Activated naive CD8-positive, alpha-beta T cell treated with anti-CD3 and anti-CD28 coated beads, Interleukin-2, amount 10 ng/mL, durations not matched to agents 7 days and 5 days (primary cell): ENCODE results near the gene PIK3CB. TPM values are rescaled to one million over a fixed set of nuclear protein-coding genes. Genes with fewer than 3 reads are reported as not detected.

ENCODE experiments used
- ATAC-seq: fragments of 150-1000 bp; cut with Tn5 transposase; one replicate; pipeline ENCODE4 v1.10.0; 2021; ENCODE audit warnings: low read depth, moderate library complexity
- POLR2A ChIA-PET: fragments of 350-600 bp; sonication (Branson Sonifier 250); formaldehyde crosslinking; loops from one replicate; lab custom pipeline; 2021; ENCODE audit warnings: antibody characterized with exemption; lab: Charles Lee
- DNase-seq: peaks from one replicate; pipeline ENCODE4 v3.0.0; 2021
- H3K27ac Mint-ChIP-seq: one replicate; pipeline ENCODE4 v1.8.0; 2022; ENCODE audit warnings: mild to moderate bottlenecking, mixed read lengths
- H3K27me3 Mint-ChIP-seq: one replicate; pipeline ENCODE4 v1.8.0; 2022; ENCODE audit warnings: mild to moderate bottlenecking, moderate library complexity, mixed read lengths
- H3K36me3 Mint-ChIP-seq: one replicate; pipeline ENCODE4 v1.8.0; 2021; ENCODE audit warnings: mild to moderate bottlenecking, mixed read lengths
- H3K4me1 Mint-ChIP-seq: one replicate; pipeline ENCODE4 v1.8.0; 2021; ENCODE audit warnings: mixed read lengths
- H3K4me3 Mint-ChIP-seq: one replicate; pipeline ENCODE4 v1.8.0; 2022; ENCODE audit warnings: mild to moderate bottlenecking, moderate library complexity, mixed read lengths
- H3K9me3 Mint-ChIP-seq: one replicate; pipeline ENCODE4 v1.8.0; 2021; ENCODE audit warnings: mixed read lengths
- total RNA-seq, 2 experiments: library from RNA; stranded (reverse); gene quantifications; one replicate each; pipeline ENCODE4 v1.2.3, GENCODE V29; 2021

The PIK3CB gene
- total RNA-seq: 10 to 100 TPM; 14.3 to 17.6 TPM

DNA sequence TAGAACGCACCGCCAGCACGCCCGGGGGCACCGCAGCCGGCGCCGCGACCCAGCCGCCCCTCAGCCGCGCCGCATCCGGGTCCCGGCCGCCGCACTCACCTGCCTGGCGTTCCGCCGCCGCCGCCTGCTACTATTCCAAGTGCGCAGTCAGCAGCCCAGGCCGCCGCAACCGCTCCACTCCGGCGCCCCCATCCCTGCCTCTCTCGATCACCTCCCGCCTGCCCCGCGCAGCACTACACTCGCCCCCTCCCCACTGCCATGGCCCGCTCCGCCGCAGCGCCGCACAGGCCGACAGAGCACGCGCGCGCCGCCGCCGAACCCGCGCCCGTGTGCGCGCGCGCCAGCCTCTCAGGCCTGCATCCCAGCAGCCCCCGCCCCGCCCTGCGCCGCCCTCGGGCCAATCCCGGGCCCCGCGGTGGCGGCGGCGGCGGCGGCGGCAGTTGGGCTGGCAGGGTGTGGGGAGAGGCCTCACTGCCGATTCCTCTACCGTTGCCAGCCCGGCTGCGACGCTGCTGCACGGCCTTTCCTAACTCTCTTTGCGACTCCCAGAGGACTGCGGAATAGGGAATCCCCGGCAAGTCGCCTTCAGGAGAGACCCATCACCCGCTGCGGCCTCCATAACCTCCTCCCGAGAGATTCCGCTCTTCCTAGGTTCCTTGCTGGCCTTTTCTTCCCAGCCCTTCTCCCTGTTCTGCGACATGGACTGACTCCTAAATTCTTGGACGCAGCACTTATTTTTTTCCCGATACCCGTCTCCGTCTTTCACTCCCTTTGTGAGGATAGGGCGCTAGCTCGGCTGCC lies at the start of gene PIK3CB:
Gene PIK3CB (minus strand): TSS at position 333 of the 801 bp plus-strand sequence. CDS start 75,585 bp downstream, outside the sequence.
- POLR2A ChIA-PET: interaction anchor here (0.6 to 1.3 kb wide), 3 partner anchors 10 to 74 kb away, joined by 3 to 5 read pairs (median 3); no protein-coding TSS in a partner anchor
- DNase-seq (peak; percentile 88), ATAC-seq (peak; percentile 96)
- no peaks in the 10 kb centered on the region for H3K27me3 Mint-ChIP-seq
- no peaks in the 10 kb centered on the region for H3K9me3 Mint-ChIP-seq
- peak within 1 kb of the TSS; percentile 84 for H3K4me3 Mint-ChIP-seq
- H3K4me1 Mint-ChIP-seq: peaks cover 13% of the 10 kb centered on the region
- no peaks in the 10 kb centered on the region for H3K36me3 Mint-ChIP-seq
- peak within 1 kb of the TSS; percentile 85 for H3K27ac Mint-ChIP-seq

DNA sequence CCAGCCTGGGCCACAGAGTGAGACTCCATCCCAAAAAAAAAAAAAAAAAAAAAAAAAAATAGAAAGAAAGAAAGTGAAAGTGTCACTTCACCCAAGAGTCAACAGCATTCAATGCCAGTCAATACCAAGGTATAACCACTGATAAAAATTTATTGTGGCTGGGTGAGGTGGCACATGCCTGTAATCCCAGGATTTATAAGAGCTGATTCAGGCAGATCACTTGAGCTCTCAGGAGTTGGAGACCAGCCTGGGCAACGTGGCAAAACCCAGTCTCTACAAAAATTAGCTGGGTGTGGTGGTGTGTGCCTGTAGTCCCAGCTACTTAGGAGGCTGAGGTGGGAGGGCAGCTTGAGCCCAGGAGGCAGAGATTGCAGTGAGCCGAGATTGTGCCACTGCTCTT lies 46.5 kb upstream of the PIK3CB start:
- Mint-ChIP-seq H3K4me3 (no peak overlapping the region), H3K36me3 (peaks cover 2% of the 10 kb centered on the region), H3K27me3 (no peaks in the 10 kb centered on the region), H3K4me1 (peaks cover 2% of the 10 kb centered on the region), H3K9me3 (peaks cover 6% of the 10 kb centered on the region), H3K27ac (no peak overlapping the region)
- DNase-seq (no peak), ATAC-seq (no peak)
- POLR2A ChIA-PET: no interaction called here

DNA sequence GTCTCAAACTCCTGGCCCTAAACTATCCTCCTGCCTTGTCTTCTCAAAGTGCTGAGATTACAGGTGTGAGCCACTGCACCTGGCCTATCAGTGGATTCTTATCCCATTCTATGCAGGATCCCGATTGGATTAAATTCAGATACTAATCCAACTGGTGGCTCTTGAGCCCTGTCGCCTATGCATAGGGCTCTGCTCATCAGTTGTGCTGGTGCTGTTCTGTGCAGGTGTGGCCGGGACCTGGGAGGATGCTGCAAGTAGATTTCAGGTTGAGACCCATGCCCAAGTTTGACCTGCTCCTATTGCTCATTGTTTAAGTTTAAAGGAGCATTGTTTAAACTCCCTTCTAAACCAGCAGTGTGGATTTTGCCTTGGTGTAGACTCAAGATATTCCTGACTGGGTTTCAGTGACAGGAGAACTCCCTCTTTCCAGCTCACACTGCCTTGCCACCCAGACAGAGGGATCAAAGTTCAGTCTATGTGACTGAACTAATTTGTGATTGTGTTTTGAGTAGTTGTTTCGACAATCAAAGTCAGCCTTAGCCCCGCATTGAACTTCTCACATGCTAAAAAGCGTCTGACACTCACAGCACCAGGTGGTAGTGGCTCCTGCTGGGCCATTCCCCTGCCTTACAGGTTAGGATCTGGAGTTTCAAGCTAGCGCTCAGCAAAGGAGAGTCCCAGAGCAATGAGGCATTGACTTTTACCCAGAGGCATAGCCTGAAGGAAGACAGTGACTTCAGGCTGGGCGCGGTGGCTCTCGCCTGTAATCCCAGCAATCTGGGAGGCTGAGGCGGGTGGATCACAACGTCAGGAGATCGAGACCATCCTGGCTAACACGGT lies 45.0 kb upstream of the PIK3CB start:
- peaks cover 13% of the 10 kb centered on the region for H3K9me3 Mint-ChIP-seq
- no peaks in the 10 kb centered on the region for H3K27me3 Mint-ChIP-seq
- no peak for ATAC-seq
- H3K27ac Mint-ChIP-seq: no peak overlapping the region
- H3K36me3 Mint-ChIP-seq: peaks cover 7% of the 10 kb centered on the region
- no peak overlapping the region for H3K4me3 Mint-ChIP-seq
- POLR2A ChIA-PET: no interaction called here
- peaks cover 10% of the 10 kb centered on the region for H3K4me1 Mint-ChIP-seq
- DNase-seq: no peak

DNA sequence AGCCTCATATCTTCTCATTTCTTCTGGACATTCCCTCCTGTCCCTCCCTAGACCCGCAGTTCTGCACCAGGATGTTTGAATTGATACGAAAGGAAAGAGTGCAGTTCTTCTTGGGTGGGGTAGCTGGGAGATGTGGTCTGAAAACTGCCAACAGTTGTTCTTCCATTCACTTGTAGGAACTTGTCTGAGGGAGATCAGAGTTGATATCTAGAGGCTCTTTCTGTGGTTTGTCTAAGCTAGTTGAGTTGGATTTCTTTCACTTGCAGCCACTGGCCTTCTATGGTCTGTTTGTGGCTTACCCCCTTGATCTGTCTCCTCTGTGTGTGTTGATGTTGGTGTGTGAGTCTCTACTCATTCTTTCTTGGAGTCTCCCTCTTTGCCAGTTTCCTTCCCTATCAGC lies 42.5 kb upstream of the PIK3CB start:
- H3K27ac Mint-ChIP-seq: no peak overlapping the region
- POLR2A ChIA-PET: no interaction called here
- H3K36me3 Mint-ChIP-seq: peaks cover 7% of the 10 kb centered on the region
- no peak overlapping the region for H3K4me3 Mint-ChIP-seq
- ATAC-seq (no peak), DNase-seq (no peak)
- no peaks in the 10 kb centered on the region for H3K27me3 Mint-ChIP-seq
- peaks cover 10% of the 10 kb centered on the region for H3K4me1 Mint-ChIP-seq
- peaks cover 13% of the 10 kb centered on the region for H3K9me3 Mint-ChIP-seq

DNA sequence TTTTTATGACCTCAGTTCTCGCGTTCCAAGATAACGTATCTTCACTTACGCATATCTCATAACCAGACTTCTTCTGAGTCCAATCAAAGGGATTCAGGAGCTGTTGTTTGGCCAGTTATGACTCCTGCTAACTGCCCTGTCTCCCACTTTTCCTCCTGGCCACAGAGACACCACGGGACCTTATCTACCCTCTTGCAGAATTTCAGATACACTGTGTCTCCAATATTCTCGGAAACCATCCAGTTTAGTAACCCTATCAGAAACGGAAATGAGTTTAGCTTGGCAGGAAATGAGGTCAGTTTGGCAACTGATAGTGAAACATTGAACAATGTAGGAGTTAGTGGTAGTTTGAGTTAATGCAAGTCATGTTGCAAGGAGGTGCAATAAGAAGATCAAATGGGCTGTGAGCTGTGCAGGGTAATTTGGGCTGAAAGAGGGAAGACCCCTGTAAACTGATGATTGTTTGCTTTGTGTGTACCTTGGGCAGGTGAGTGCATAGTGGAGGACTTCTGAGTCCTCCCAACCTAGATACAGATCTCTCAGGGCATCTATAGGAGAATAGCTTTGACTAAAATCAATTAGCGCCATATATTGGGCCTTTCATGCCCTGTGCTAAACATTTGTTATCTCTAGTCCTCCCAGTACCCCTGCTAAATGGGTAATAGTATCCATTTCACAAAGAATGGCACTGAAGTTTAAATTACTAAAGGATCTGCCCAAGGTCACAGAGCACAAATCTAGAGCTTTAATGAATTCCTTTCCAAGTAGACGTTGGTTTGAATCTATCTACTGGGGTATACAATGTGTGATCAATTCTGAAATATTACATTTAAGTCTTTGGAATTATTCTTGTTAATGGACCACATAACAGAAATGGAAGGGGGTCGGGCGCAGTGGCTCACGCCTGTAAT lies 41.3 kb upstream of the PIK3CB start:
- H3K27me3 Mint-ChIP-seq: no peaks in the 10 kb centered on the region
- H3K9me3 Mint-ChIP-seq: peaks cover 13% of the 10 kb centered on the region
- POLR2A ChIA-PET: no interaction called here
- H3K4me3 Mint-ChIP-seq: no peak overlapping the region
- peaks cover 10% of the 10 kb centered on the region for H3K4me1 Mint-ChIP-seq
- ATAC-seq (peak; percentile 30), DNase-seq (no peak)
- peak overlapping the region; percentile 84 for H3K27ac Mint-ChIP-seq
- H3K36me3 Mint-ChIP-seq: peaks cover 7% of the 10 kb centered on the region

GRCh38 chr3:138875096-138875753 lies 40.5 kb upstream of the PIK3CB start:
- ATAC-seq (no peak), DNase-seq (no peak)
- no peak overlapping the region for H3K4me3 Mint-ChIP-seq
- H3K27ac Mint-ChIP-seq: no peak overlapping the region
- H3K4me1 Mint-ChIP-seq: peaks cover 10% of the 10 kb centered on the region
- POLR2A ChIA-PET: no interaction called here
- H3K9me3 Mint-ChIP-seq: peaks cover 13% of the 10 kb centered on the region
- no peaks in the 10 kb centered on the region for H3K27me3 Mint-ChIP-seq
- H3K36me3 Mint-ChIP-seq: peaks cover 7% of the 10 kb centered on the region

GRCh38 chr3:138873471-138874278 lies 38.9 kb upstream of the PIK3CB start:
- no peaks in the 10 kb centered on the region for H3K27me3 Mint-ChIP-seq
- H3K36me3 Mint-ChIP-seq: peaks cover 7% of the 10 kb centered on the region
- DNase-seq: no peak
- no peak overlapping the region for H3K27ac Mint-ChIP-seq
- peaks cover 10% of the 10 kb centered on the region for H3K4me1 Mint-ChIP-seq
- ATAC-seq: no peak
- no peak overlapping the region for H3K4me3 Mint-ChIP-seq
- peaks cover 13% of the 10 kb centered on the region for H3K9me3 Mint-ChIP-seq
- POLR2A ChIA-PET: no interaction called here

DNA sequence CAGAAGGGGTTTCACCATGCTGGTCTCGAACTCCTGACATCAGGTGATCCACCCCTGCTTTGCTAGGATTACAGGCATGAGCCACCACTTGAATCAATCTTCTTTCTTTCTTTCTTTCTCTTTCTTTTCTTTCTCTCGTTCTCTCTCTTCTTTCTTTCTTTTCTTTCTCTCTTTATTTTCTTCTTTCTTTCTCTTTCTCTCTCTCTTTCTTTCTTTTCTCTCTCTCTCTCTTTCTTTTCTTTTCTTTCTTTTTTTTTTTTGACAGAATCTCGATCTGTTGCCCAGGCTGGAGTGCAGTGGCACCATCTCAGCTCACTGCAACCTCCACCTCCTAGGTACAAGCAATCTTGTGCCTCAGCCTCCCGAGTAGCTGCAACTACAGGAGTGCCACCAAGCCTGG lies 37.9 kb upstream of the PIK3CB start:
- Mint-ChIP-seq H3K27ac (no peak overlapping the region), H3K9me3 (peaks cover 13% of the 10 kb centered on the region), H3K36me3 (peaks cover 7% of the 10 kb centered on the region), H3K4me3 (no peak overlapping the region), H3K27me3 (no peaks in the 10 kb centered on the region), H3K4me1 (peaks cover 10% of the 10 kb centered on the region)
- POLR2A ChIA-PET: no interaction called here
- ATAC-seq (no peak), DNase-seq (no peak)

GRCh38 chr3:138867996-138868395 lies 33.3 kb upstream of the PIK3CB start:
- POLR2A ChIA-PET: no interaction called here
- ATAC-seq (no peak), DNase-seq (no peak)
- H3K4me3 Mint-ChIP-seq: no peak overlapping the region
- H3K4me1 Mint-ChIP-seq: peaks cover 1% of the 10 kb centered on the region
- no peaks in the 10 kb centered on the region for H3K27me3 Mint-ChIP-seq
- no peaks in the 10 kb centered on the region for H3K9me3 Mint-ChIP-seq
- no peak overlapping the region for H3K27ac Mint-ChIP-seq
- H3K36me3 Mint-ChIP-seq: no peaks in the 10 kb centered on the region

GRCh38 chr3:138863776-138864113 lies 29.0 kb upstream of the PIK3CB start:
- no peak overlapping the region for H3K27ac Mint-ChIP-seq
- H3K36me3 Mint-ChIP-seq: no peaks in the 10 kb centered on the region
- ATAC-seq (no peak), DNase-seq (no peak)
- H3K27me3 Mint-ChIP-seq: peaks cover 5% of the 10 kb centered on the region
- POLR2A ChIA-PET: no interaction called here
- no peak overlapping the region for H3K4me3 Mint-ChIP-seq
- H3K9me3 Mint-ChIP-seq: no peaks in the 10 kb centered on the region
- H3K4me1 Mint-ChIP-seq: peaks cover 1% of the 10 kb centered on the region

DNA sequence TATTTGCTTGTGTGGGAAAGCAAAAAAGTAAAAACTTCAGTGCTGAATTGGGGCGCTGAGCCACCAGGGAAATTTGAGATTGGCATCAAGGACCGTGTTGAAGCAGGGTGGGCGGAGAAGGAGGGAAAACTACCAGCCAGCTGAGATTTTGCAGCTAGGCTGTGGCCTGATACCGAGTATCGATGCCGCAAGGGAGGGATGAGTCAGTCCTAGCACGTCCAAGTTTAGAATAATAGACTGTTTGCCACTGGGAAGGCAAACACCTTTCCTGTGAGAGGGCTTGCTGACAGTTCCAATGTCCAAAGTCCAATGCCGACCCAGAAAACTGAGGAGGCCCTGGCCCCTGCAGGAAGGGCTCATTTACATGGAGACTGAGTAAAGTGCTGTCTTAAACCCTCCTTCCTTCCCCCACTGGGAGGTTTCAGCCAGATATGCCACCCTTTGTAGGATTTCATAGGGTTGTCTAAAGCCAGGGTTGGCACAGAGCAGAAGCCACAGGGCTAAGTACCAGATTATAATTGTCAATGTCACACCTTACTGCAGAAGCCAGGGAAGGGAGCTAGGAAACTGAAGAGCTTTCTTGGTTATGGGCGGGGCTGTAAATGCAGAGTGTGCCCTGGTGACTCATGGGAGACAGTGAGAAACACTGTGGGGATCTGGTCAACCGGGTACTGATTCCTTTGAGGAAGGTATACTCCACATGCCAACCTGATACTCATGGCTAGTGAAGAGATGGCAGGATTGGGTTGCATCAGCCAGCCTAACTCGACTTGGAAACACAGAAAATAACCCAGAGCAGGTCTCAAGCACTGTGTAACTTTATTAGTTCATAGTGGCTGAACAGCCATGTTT lies 28.4 kb upstream of the PIK3CB start:
- no peaks in the 10 kb centered on the region for H3K36me3 Mint-ChIP-seq
- ATAC-seq: no peak
- no peak for DNase-seq
- H3K9me3 Mint-ChIP-seq: no peaks in the 10 kb centered on the region
- H3K4me1 Mint-ChIP-seq: peaks cover 1% of the 10 kb centered on the region
- H3K4me3 Mint-ChIP-seq: no peak overlapping the region
- H3K27me3 Mint-ChIP-seq: peaks cover 5% of the 10 kb centered on the region
- H3K27ac Mint-ChIP-seq: no peak overlapping the region
- POLR2A ChIA-PET: no interaction called here
